Tongue (tissue), 2 donors: Measurements from ENCODE around the gene NAXD. TPM values are rescaled to one million over a fixed set of nuclear protein-coding genes. Genes with fewer than 3 reads are reported as not detected.
"Not testable (repeated sequence)": the region's sequence is repeated elsewhere in the genome, so short reads cannot be mapped to it uniquely, and the experiment has no call there.

ENCODE experiments used
- DNase-seq: peaks from one replicate; pipeline ENCODE4 v3.0.0-alpha.2; 2015
- total RNA-seq: library from RNA; depleted of rRNA; stranded (reverse); fragments of >200 nt; gene quantifications from one replicate; pipeline ENCODE4 v1.2.3, GENCODE V29; 2014

Gene NAXD
- total RNA-seq, 1 donor from 2014 or later = 21.4 TPM

DNA sequence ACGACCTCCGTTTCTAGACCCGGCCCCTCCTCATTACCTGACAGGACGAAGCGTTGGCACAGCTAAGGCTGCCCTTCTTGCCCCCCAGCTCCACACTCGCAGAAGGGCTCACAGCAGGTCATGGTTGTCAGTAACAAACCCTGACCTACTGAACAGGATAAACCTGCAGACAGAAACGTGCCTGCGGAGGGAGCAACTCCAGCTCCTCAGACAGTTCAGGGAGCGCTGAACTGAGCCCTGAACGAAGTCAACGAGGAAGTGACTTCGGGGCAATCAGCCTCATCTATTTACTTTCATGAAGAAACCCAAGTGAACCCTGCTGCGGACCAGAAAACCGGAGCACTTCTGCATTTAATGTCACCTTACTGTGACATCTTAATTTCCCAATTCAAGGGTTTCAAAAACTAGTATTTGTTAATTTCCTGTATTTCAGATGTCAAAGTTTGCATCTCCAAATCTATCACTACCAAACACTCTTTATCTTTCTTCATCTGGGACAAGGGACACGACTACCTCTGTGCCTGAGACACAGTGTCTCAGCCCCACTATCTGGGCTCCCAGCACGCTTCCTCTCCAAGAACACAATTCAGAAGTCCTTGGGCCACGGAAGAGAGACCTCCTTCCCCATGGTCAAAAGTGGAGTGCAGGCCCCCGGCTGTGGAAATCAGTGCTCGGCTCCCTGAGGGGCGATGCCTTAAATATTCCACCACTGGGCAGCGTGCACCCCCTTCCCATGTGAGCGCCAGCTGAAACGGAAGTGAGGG is 50.3 kb downstream of the NAXD start:
- no peak for DNase-seq

DNA sequence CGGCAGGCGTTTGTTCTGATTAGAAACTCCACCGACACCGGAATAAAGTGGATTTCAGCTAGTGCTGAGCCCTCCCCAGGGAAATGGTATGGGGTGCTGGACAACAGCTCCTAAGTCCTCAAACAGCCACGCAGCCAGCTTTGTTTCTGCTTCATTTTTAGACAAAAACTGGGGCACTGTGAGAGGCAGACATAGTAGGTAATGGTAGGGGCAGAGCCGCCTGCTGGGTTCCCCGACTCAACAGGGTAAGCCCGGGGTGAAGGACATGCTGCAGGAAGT is 50.8 kb downstream of the NAXD start:
- DNase-seq = no peak

DNA sequence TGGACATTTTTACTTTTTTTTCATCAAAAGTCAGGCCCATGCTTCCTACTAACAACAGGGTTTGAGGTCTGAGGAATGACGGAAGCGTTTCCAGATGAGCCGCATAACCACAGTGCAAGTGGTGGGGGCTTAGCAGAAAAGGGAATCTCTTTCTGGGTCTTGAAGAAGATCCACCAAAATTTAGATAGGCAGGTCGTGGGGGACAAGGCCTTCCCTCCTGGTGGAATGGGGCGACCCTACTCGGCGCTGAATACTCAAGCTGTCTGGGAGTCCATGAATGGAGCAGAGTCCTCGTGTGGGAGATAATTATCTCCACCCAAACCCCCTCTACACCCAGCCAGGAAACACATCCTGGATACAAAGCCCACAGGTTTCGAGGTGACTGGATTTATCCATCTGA is 53.7 kb downstream of the NAXD start:
- DNase-seq = no peak

DNA sequence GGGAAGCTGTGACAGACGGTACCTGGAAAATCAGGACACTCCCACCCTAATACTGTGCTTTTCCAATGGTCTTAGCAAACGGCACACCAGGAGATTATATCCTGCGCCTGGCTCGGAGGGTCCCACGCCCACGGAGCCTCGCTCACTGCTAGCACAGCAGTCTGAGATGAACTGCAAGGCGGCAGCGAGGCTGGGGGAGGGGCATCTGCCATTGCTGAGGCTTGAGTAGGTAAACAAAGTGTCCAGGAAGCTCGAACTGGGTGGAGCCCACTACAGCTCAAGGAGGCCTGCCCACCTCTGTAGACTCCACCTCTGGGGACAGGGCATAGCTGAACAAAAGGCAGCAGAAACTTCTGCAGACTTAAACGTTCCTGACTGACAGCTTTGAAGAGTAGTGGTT is 54.5 kb downstream of the NAXD start:
- not testable (repeated sequence) for DNase-seq

DNA sequence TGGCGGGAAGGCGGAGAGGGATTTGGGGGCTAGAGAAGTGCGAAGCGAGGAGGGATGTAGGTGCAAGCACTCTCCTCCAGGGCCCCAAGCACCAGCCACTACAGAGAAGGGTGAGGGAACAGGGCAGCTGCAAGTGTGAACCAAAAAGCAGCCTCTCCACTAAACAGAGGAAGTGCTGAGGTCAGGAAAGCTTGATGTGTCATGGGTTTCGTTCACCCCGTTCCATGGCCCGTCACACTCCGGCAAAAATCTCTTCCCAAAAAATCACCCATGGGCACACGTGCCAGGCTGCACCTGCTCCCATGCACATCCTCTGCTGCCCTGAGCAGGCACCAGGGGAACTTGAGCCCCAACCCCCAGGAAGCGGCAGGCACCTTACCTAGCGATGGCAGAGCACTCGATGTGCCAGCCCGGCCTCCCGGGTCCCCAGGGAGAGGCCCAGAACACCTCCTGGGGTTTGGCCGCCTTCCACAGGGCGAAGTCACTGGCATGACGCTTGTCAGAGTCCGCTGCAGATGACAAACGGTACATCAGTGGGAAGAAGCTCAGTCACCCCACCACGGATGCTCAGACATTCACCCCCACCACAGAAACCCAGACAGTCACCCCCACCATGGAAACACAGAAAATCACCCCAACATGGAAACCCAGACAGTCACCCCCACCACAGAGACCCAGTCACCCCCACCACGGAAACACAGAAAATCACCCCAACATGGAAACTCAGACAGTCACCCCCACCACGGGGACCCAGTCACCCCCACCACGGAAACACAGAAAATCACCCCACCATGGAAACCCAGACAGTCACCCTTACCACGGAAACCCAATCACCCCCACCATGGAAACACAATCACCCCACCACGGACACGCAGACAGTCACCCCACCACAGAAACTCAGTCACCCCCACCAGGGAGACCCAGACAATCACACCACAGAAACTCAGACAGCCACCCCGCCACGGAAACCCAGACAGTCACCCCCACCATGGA is 61.5 kb downstream of the NAXD start:
- DNase-seq = no peak

DNA sequence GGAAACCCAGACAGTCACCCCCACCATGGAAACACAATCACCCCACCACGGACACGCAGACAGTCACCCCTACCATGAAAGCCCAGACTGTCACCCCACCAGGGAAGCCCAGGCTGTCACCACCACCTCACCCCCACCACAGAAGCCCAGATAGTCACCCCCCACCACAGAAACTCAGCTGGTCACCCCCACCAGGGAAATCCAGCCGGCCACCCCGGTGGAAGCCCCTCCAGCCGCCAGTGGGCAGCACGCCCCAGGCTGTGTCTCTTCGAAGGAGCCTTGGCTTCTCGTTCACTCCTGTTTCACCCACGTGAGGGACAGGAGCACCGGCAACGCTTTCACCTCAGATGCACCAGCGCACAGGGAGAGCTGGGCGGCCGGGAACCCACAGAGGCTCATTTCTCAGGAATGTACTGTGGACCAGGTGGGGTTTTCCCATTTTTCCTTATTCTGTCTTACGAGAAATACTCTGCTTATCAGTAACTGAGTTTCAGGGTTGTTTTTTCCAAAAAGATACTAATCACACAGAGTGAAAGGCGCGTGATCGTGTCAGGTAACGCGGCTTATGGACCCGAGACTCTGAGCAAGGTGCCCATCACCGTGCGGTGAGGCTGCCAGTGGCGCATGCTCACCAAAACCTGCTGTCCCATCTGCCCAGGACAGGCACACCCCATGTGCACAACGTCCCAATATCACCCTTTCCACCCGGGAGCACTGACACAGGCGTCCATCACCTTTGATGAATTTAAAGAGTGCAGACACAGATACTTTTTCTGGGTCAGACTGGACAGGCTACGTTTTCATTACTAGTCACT is 62.6 kb downstream of the NAXD start:
- no peak for DNase-seq

DNA sequence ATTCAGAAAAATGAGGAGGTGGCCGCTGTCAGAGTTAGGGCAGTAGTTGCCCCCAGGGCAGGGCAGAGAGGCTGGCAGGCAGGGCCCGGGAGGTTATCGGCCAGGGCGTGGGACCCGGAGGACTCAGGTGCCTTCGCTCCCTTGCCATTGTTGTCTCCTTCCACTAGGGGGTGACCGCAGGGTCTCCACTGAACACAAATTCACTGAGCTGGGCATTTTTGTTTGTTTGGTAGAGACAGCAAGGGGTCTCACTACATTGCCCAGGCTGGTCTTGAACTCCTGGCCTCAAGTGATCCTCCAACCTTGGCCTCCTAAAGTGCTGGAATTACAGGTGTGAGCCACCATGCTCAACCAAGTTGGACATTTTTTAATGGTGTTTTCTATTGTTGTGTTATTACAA is 65.5 kb downstream of the NAXD start:
- no peak for DNase-seq

DNA sequence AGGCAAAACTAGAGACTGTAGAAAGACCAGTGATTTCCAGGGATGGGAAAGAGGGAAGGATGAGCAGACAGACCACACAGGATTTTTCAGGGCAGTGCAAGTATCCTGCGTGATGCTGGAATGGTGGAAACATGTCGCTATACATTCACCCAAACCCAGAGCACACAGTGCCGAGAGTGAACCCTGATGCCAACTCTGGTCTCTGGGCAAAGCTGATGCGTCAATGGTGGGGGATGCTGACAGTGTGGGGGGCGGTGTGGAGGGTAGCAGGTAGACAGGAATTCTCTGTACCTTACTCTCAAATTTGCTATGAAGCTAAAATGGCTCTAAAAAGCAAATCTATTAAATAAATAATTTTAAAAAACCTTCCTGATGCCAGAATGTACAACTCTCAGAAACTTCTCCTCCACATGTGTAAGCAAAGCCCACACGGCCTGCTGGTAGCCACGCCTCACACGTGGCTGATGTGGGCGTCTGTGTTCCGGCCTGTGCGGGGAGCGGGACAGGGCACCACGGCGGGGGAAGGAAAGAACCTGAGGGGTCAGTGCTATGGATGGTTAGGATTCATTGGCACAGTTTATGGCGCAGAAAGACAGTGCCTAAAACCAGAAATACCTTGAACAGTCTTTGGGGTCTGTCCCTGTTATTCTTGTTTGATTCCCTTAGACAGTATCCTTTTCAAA is 66.7 kb downstream of the NAXD start:
- no peak for DNase-seq

DNA sequence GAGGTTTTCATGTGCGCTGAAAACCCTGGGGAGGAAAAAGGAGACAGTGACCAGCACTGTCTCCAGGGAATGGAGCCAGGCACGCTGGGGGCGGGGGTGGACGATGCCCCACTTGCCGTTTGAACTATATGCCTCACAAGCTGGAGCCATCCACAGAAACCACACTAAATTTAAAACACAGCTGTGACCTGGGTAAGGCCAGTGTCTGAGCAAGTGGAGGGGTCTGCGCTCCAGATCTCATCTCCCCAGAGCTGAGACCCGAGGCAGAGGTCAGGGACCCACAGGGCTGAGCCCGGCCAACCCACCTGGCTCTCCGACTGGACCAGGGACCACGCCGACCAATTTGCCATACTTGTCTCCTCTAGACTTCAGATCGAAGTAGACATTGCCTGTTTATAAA is 67.4 kb downstream of the NAXD start:
- DNase-seq = no peak

DNA sequence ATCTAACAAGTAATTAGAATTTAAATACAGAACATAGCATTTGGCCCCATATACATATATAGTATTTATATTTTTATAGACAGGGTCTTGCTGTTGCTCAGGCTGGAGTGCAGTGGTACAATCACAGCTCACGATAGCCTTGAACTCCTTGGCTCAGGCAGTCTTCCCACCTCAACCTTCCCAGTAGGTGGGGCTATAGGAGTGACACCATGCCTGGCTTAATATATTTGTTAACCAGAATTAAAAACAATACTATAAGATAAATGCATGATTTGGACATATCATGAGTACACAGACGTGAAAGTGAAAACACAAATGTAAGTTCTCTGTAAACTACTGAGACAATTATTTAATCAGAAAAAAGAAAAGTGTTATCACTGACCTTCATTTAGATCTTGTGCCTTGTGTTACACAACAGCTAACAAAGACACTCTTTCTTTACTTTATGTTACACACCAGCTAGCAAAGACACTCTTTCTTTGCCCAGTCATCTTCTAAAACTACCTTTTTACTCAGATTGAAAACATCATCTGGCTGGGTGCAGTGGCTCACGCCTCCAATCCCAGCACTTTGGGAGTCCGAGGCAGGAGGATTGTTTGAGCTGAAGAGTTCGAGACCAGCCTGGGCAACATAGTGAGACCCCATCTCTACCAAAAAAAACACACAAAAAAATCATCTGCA is 68.0 kb downstream of the NAXD start:
- no peak for DNase-seq

DNA sequence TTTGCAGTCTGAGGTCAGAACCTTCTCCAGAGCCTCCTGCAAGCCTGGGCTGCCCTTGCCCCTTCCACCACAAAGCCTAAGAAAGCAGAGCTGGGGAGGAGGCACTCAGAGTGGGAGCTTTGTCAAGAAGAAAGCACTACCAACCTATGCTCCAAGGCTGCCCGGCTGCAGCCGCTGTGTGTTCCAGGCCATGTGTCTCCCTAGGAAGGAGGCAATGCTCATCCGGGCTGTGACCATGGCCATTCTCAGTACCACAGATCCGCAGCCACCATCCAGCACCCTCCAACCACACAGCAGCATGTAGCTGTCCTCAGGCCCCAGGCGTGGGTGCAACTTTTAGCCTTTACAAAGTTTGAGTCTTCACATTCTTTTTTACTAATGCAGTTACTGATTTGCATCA is 68.6 kb downstream of the NAXD start:
- no peak for DNase-seq

DNA sequence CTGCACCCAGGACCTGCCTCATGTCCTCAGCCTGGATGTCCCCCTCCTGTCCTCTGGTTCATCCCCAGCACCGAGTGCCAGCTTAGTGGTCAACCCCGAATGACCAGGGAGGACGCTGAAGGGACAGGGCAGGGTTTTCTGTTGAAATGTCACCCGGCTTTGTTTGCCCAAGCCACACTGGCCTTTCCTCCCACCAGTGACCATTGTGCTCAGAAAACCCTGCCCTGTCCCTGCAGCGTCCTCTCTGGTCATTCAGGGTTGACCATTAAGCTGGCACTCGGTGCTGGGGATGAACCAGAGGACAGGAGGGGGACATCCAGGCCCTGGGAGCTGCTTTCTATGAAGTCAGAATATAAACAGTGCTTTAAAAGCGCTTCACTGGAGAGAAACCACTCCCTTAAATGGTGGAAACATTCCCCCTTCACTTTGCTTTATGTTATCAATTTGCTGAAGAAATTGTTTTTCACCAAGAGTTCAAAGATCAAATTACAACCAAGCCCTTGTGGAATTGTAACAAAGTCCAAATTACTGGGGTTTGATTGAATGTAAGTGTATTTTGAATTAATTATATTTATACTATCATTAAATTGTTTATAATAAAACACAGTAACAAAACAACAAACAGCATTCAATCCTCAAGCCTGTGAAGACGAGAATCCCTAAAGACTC is 69.2 kb downstream of the NAXD start:
- DNase-seq = no peak

DNA sequence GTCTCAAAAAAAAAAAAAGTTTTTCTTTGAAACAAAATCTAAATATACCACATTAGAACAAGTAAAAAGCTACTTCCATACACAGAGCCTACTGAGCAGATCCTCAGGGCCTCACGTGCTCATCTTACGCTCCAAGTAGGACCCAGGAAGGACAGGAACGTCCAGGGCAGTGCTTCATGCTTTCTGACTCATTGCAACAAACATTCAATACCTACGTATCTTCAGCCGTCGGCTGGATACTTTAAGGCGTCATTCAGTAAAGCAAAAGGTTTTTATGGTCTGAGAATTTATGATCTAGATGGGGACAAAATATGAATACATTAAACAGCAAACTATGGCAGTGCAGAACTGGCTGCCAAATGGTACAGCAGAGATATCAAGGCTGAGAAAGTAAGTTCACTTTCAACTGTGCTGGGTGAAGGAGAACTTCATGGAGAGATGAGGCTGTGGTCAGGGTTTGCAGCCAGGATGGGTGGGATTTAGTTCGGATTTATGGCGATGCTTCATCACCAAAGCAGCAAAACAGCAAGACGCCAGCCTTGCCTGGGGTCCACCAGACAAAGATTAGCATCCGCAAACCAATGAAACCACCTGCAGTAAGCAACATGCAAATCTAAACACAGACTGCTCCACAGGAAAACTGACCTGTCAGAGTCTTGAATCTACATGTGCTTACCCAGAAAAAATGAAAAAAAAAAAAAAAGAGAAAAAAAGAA is 70.1 kb downstream of the NAXD start:
- no peak for DNase-seq

DNA sequence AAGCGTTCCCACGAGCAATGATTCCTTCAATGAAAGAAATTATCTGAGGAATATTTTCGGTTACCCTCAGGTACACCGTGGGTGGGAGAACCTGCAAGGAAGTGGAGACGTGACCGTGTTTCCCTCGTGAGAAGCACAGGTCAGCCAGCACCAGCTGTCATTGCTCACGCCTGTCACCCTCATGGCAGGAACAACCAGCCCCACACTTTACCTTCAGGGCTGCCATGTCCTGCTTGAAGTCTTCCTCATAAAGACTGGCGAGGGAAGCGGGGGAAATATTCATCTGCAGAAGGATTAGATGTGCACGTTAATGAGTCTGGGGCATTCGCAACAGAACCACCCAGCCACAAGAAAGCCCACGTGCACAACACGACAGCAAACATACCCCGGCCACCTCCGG is 72.4 kb downstream of the NAXD start:
- no peak for DNase-seq

DNA sequence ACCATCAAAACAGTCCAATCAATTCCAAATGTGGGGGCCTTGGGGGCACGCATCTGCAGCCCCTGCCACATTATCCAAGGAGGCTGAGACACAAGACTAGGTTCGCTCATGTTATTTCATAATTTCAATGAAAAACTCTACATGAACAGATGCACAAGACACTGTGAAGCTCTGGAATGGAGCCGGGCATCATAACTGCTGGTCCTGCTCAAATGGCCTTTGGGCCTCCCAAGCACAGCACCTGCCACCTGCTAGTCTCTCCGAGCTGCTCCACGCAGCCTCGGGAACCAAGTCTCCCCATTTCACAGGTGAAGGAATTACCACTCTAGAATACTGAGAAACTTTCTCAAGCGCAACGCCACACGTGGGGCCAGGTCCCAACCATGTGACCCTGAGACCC is 73.7 kb downstream of the NAXD start:
- DNase-seq = no peak

Other genes with a start within 250 kb of the NAXD start
- gene RAB20, start 53.8 kb upstream of the NAXD start, total RNA-seq = 6.6 TPM
- 77.1 TPM for gene CARS2, start 90.6 kb downstream of the NAXD start, total RNA-seq
- gene ING1, start 98.2 kb downstream of the NAXD start, total RNA-seq = 26.0 TPM